HCT116 (cell line): ENCODE measurements around the gene SPINT2. TPM values are rescaled to one million over a fixed set of nuclear protein-coding genes. Genes with fewer than 3 reads are reported as not detected.

Experiments used
- ATAC-seq: fragments of 200-7000 bp; cut with Tn5 transposase; 2 replicates; pipeline ENCODE4 v1.9.1; 2020; ENCODE audit warnings: mild to moderate bottlenecking, moderate library complexity
- BruUV-seq: library from RNA; stranded (reverse); fragments of 400-500 nt; replicated peaks from 2 replicates; lab custom pipeline; 2021; lab: Mats Ljungman, UMichigan
- CTCF ChIA-PET: fragments of 300-600 bp; sonication (Branson Sonifier 250); formaldehyde crosslinking; loops from one replicate; lab custom pipeline; 2021; ENCODE audit warnings: antibody characterized with exemption; lab: Charles Lee
- POLR2A ChIA-PET: fragments of 300-600, 350-600 bp; sonication (Branson Sonifier 250); formaldehyde crosslinking; loops from one replicate; lab custom pipeline; 2021; ENCODE audit warnings: antibody characterized with exemption; lab: Charles Lee
- RAD21 ChIA-PET, 2 experiments: fragments of 300-600 bp; sonication (Branson Sonifier 250); formaldehyde crosslinking; loops; one replicate each; lab custom pipeline; 2023; ENCODE audit warnings: low total read pairs in 2 of 2; ENCODE audit not compliant: uncharacterized antibody in 2 of 2, unreplicated experiment in 2 of 2, low non-redundant PET in 1 of 2; lab: Charles Lee
- DNase-seq: peaks from one replicate; pipeline ENCODE4 v3.0.0-alpha.2; 2010; ENCODE audit warnings: low read depth, low spot score
- H2AFZ ChIP-seq: fragments of 200-600 bp; shearing (Covaris generic), sonication (generic); 2 replicates; pipeline ENCODE4 v1.6.1; 2017; ENCODE audit warnings: low read depth, mixed run types, mixed read lengths, antibody characterized with exemption, low read length; ENCODE audit not compliant: poor library complexity, severe bottlenecking
- H3K27ac ChIP-seq: 2 replicates; pipeline ENCODE4 v1.5.1; 2012; ENCODE audit warnings: low read depth, low read length
- H3K27me3 ChIP-seq: fragments of 200-600 bp; sonication (generic); 2 replicates; pipeline ENCODE4 v1.6.1; 2016; ENCODE audit warnings: mixed run types, low read length, mixed read lengths; ENCODE audit not compliant: insufficient read depth
- H3K36me3 ChIP-seq, 2 experiments: fragments of 200-500 bp in 1 of 2; fragments of 200-600 bp in 1 of 2; sonication (Bioruptor generic) in 1 of 2; sonication (generic) in 1 of 2; 2 replicates each; pipeline versions ENCODE4 v1.5.1 to v1.6.1; 2014 to 2016; ENCODE audit warnings: low read length in 2 of 2, inconsistent platforms in 1 of 2, mixed read lengths in 1 of 2, mixed run types in 1 of 2; ENCODE audit not compliant: insufficient read depth in 2 of 2, control insufficient read depth in 1 of 2
- H3K4me1 ChIP-seq, 2 experiments: fragments of 200-600 bp in 1 of 2; sonication (generic) in 1 of 2; 2 replicates each; pipeline versions ENCODE4 v1.5.1 to v1.6.1; 2012 to 2017; ENCODE audit warnings: low read length in 2 of 2, inconsistent platforms in 1 of 2, mild to moderate bottlenecking in 1 of 2, mixed read lengths in 1 of 2, mixed run types in 1 of 2, moderate library complexity in 1 of 2; ENCODE audit not compliant: insufficient read depth in 2 of 2, control insufficient read depth in 1 of 2
- H3K4me2 ChIP-seq: fragments of 200-600 bp; sonication (generic); 2 replicates; pipeline ENCODE4 v1.6.1; 2017; ENCODE audit warnings: mixed run types, low read length, mixed read lengths
- H3K4me3 ChIP-seq, 2 experiments: fragments of 200-600 bp in 1 of 2; sonication (generic) in 1 of 2; replicated peaks in 1 of 2; 2 replicates each; pipeline ENCODE4 v1.5.1; 2011 to 2016; ENCODE audit warnings: low read length in 2 of 2, control low read depth in 1 of 2, low read depth in 1 of 2, mild to moderate bottlenecking in 1 of 2, mixed read lengths in 1 of 2, mixed run types in 1 of 2
- H3K79me2 ChIP-seq: fragments of 200-600 bp; sonication (generic); 2 replicates; pipeline ENCODE4 v1.6.1; 2017; ENCODE audit warnings: mild to moderate bottlenecking, mixed run types, low read length, moderate library complexity, mixed read lengths; ENCODE audit not compliant: insufficient read depth
- H3K9ac ChIP-seq: fragments of 200-600 bp; sonication (generic); 2 replicates; pipeline ENCODE4 v1.6.1; 2016; ENCODE audit warnings: low read length, mixed read lengths
- H3K9me2 ChIP-seq: fragments of 200-600 bp; sonication (generic), shearing (Covaris generic); 2 replicates; pipeline ENCODE4 v1.6.1; 2017; ENCODE audit warnings: mixed run types, mild to moderate bottlenecking, moderate library complexity; ENCODE audit not compliant: insufficient read depth
- H3K9me3 ChIP-seq, 2 experiments: fragments of 200-500 bp in 1 of 2; fragments of 200-600 bp in 1 of 2; sonication (Bioruptor generic) in 1 of 2; sonication (generic) in 1 of 2; 2 replicates each; pipeline ENCODE4 v1.6.1; 2014 to 2017; ENCODE audit warnings: low read length in 2 of 2, mixed read lengths in 2 of 2, inconsistent platforms in 1 of 2, low read depth in 1 of 2, mild to moderate bottlenecking in 1 of 2, mixed run types in 1 of 2, moderate library complexity in 1 of 2; ENCODE audit not compliant: control insufficient read depth in 1 of 2, insufficient read depth in 1 of 2
- H4K20me1 ChIP-seq: fragments of 200-600 bp; sonication (generic), shearing (Covaris generic); 2 replicates; pipeline ENCODE4 v1.6.1; 2017; ENCODE audit warnings: mixed run types, mild to moderate bottlenecking, moderate library complexity; ENCODE audit not compliant: insufficient read depth
- ATF3 ChIP-seq: IDR thresholded peaks from 2 replicates; pipeline ENCODE4 v1.6.1; 2012
- EGR1 ChIP-seq: IDR thresholded peaks from 2 replicates; pipeline ENCODE4 v1.6.1; 2012; ENCODE audit warnings: low read depth
- ELF1 ChIP-seq: IDR thresholded peaks from 2 replicates; pipeline ENCODE4 v1.6.1; 2012; ENCODE audit warnings: low read depth, borderline replicate concordance
- EZH2 ChIP-seq: fragments of 200-600 bp; sonication (generic); IDR thresholded peaks from 2 replicates; pipeline ENCODE4 v1.6.1; 2017; ENCODE audit warnings: antibody characterized with exemption, mixed run types
- EZH2phosphoT487 ChIP-seq: fragments of 200-600 bp; IDR thresholded peaks from 2 replicates; pipeline ENCODE4 v1.6.1; 2018; ENCODE audit warnings: antibody characterized with exemption, borderline replicate concordance
- POLR2A ChIP-seq: IDR thresholded peaks from 2 replicates; pipeline ENCODE4 v1.7.0; 2011; ENCODE audit warnings: borderline replicate concordance; ENCODE audit not compliant: insufficient read depth, insufficient read length; ENCODE audit errors: extremely low read depth
- SP1 ChIP-seq: IDR thresholded peaks from 2 replicates; pipeline ENCODE4 v1.6.1; 2012; ENCODE audit warnings: low read depth
- ZBTB33 ChIP-seq: IDR thresholded peaks from 2 replicates; pipeline ENCODE4 v1.6.1; 2011; ENCODE audit warnings: mild to moderate bottlenecking, low read length, moderate library complexity; ENCODE audit not compliant: insufficient replicate concordance; ENCODE audit errors: extremely low read depth
- intact Hi-C: fragments of 100-400 bp; cut with micrococcal nuclease; formaldehyde crosslinking; loops from 2 replicates; pipeline ENCODE4 v1.10.0; 2022
- total RNA-seq: library from RNA; stranded (reverse); gene quantifications from one replicate; pipeline ENCODE4 v1.2.1, GENCODE V29; 2021; ENCODE audit not compliant: unreplicated experiment

Gene SPINT2
- total RNA-seq, 1 experiment from 2014 or later = 500 TPM

- CTCF ChIA-PET = interaction anchor here (0.7 to 1.1 kb wide), 4 partner anchors 20 to 1529 kb away, joined by 3 to 8 read pairs (median 3); partner anchors contain the start of gene CATSPERG
- Histone ChIP-seq H3K4me1 (peaks cover 45 to 58% of the 10 kb centered on the region in 2 experiments), H3K79me2 (peaks cover 45% of the 10 kb centered on the region), H3K4me3 (peak overlapping the region; percentile 81 to 100), H3K27ac (peak overlapping the region; percentile 99), H3K27me3 (no peaks in the 10 kb centered on the region), H4K20me1 (no peaks in the 10 kb centered on the region; the same call in 1 of the 2 replicates), H3K9me3 (no peaks in the 10 kb centered on the region), H3K9ac (peak overlapping the region; percentile 88), H3K36me3 (no peaks in the 10 kb centered on the region; a peak in 1 of 4 replicates), H3K9me2 (no peaks in the 10 kb centered on the region), H3K4me2 (peak overlapping the region; percentile 90), H2AFZ (no peak overlapping the region)
- no peak for TF ChIP-seq EZH2phosphoT487
- peak; percentile 42; the same call in 1 of the 2 replicates for TF ChIP-seq SP1
- peak; percentile 64; the same call in 1 of the 2 replicates for TF ChIP-seq EGR1
- TF ChIP-seq ATF3 = no peak
- no peak for TF ChIP-seq ELF1
- TF ChIP-seq ZBTB33 = no peak
- no peak for TF ChIP-seq POLR2A
- no peak for TF ChIP-seq EZH2
- RAD21 ChIA-PET = interaction anchor here (0.7 to 1.5 kb wide), 4 partner anchors 13 to 124 kb away, joined by 3 to 4 read pairs (median 3); partner anchors contain the start of gene GGN (in 1 of the 2)
- POLR2A ChIA-PET = interaction anchor here (0.7 to 2.9 kb wide), 14 partner anchors 12 to 1142 kb away, joined by 3 to 15 read pairs (median 4); partner anchors contain the start of genes C19orf33 and GGN
- intact Hi-C loops = loop anchor here (1.0 kb wide), 1 partner anchor 40 kb away; the partner anchor contains the start of gene C19orf33
- TSS peak; percentile 91 for BruUV-seq
- DNase-seq = peak; percentile 83
- ATAC-seq = peak; percentile 84
Observed at GRCh38 chr19:38263689-38264485, 486 bp upstream of the SPINT2 start.
